HG03342 (cell line): ENCODE results near the gene AGBL1.

Source experiments
- ATAC-seq: cut with Tn5 transposase; IDR thresholded peaks from one replicate; pipeline ENCODE4 v1.9.1; 2021; ENCODE audit warnings: mild to moderate bottlenecking, moderate library complexity; ENCODE audit not compliant: unreplicated experiment

Gene AGBL1

GRCh38 chr15:86558686-86559085, 479.0 kb downstream of the AGBL1 start:
- ATAC-seq: no peak

GRCh38 chr15:86568378-86568777, 488.7 kb downstream of the AGBL1 start:
- no peak for ATAC-seq

GRCh38 chr15:86570738-86571137, 491.1 kb downstream of the AGBL1 start:
- ATAC-seq: no peak

- no peak for ATAC-seq
Observed at GRCh38 chr15:86571873-86572272, 492.2 kb downstream of the AGBL1 start.

- ATAC-seq: no peak
Observed at GRCh38 chr15:86572368-86572841, 492.7 kb downstream of the AGBL1 start.

GRCh38 chr15:86573476-86573875, 493.8 kb downstream of the AGBL1 start:
- no peak for ATAC-seq

GRCh38 chr15:86588413-86588812, 508.7 kb downstream of the AGBL1 start:
- ATAC-seq: no peak

- ATAC-seq: no peak
Observed at GRCh38 chr15:86590461-86590860, 510.8 kb downstream of the AGBL1 start.

GRCh38 chr15:86591158-86591557, 511.5 kb downstream of the AGBL1 start:
- no peak for ATAC-seq

GRCh38 chr15:86591994-86592735, 512.5 kb downstream of the AGBL1 start:
- no peak for ATAC-seq

- no peak for ATAC-seq
Observed at GRCh38 chr15:86595741-86596140, 516.1 kb downstream of the AGBL1 start.

- ATAC-seq: no peak
Observed at GRCh38 chr15:86603466-86603865, 523.8 kb downstream of the AGBL1 start.

- no peak for ATAC-seq
Observed at GRCh38 chr15:86608461-86609205, 529.0 kb downstream of the AGBL1 start.

GRCh38 chr15:86609275-86609674, 529.6 kb downstream of the AGBL1 start:
- no peak for ATAC-seq

- no peak for ATAC-seq
Observed at GRCh38 chr15:86610038-86610437, 530.4 kb downstream of the AGBL1 start.

- ATAC-seq: no peak
Observed at GRCh38 chr15:86611417-86612040, 531.9 kb downstream of the AGBL1 start.

- ATAC-seq: no peak
Observed at GRCh38 chr15:86615411-86615810, 535.7 kb downstream of the AGBL1 start.

- ATAC-seq: no peak
Observed at GRCh38 chr15:86615816-86616215, 536.1 kb downstream of the AGBL1 start.

GRCh38 chr15:86616771-86617170, 537.1 kb downstream of the AGBL1 start:
- ATAC-seq: no peak

- no peak for ATAC-seq
Observed at GRCh38 chr15:86620157-86620556, 540.5 kb downstream of the AGBL1 start.

- no peak for ATAC-seq
Observed at GRCh38 chr15:86620641-86621349, 541.1 kb downstream of the AGBL1 start.
